GM12873 (cell line): ENCODE data around the gene PIWIL1.

ENCODE experiments used
- TF ChIP-seq, protein P1 (sequence below): IDR thresholded peaks from 2 replicates; pipeline ENCODE4 v1.5.1; 2012; ENCODE audit warnings: low read depth, mild to moderate bottlenecking, moderate library complexity, low read length, control low read depth; ENCODE audit not compliant: insufficient read depth; ENCODE audit errors: missing control alignments

PIWIL1 gene

DNA sequence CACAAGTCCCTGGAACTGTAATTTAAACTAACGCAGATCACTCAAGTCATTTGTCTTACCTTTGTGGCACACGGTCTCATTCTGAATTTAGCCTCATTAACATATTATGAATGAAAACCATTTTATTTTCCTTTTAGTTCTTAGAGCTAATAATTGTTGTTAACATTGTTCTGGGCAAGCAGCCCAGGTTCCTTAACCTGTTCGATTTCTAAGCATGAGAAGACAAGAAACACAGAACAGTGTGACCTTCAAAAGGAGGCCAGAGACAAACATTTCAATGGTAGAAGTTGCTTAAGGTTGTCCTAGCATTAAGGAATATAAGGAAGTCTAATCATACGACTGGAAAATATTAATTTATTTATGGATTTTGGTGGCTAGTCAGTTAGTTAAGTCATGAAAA, 35.2 kb downstream of the PIWIL1 start:
- TF ChIP-seq, protein P1, sequence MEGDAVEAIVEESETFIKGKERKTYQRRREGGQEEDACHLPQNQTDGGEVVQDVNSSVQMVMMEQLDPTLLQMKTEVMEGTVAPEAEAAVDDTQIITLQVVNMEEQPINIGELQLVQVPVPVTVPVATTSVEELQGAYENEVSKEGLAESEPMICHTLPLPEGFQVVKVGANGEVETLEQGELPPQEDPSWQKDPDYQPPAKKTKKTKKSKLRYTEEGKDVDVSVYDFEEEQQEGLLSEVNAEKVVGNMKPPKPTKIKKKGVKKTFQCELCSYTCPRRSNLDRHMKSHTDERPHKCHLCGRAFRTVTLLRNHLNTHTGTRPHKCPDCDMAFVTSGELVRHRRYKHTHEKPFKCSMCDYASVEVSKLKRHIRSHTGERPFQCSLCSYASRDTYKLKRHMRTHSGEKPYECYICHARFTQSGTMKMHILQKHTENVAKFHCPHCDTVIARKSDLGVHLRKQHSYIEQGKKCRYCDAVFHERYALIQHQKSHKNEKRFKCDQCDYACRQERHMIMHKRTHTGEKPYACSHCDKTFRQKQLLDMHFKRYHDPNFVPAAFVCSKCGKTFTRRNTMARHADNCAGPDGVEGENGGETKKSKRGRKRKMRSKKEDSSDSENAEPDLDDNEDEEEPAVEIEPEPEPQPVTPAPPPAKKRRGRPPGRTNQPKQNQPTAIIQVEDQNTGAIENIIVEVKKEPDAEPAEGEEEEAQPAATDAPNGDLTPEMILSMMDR, result no peak

DNA sequence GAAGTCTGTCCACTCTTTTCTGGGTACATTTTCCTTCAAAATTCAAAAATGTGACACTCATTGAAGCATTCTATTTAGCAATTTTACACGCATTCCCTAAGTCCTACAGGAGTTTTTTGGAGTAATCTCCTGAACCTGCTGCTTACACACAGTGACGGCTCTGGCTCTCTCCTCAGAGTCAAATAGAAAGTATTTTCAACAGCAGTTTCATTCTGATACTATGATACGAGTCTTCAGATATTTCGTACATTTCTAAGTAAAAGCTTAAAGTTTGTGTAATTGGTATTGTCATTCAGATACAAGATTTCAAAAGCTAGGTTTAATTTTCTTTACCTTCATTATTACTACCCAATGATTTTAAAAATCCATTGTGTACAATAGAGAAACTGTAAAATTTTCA, 36.4 kb downstream of the PIWIL1 start:
- TF ChIP-seq, protein P1, result no peak

DNA sequence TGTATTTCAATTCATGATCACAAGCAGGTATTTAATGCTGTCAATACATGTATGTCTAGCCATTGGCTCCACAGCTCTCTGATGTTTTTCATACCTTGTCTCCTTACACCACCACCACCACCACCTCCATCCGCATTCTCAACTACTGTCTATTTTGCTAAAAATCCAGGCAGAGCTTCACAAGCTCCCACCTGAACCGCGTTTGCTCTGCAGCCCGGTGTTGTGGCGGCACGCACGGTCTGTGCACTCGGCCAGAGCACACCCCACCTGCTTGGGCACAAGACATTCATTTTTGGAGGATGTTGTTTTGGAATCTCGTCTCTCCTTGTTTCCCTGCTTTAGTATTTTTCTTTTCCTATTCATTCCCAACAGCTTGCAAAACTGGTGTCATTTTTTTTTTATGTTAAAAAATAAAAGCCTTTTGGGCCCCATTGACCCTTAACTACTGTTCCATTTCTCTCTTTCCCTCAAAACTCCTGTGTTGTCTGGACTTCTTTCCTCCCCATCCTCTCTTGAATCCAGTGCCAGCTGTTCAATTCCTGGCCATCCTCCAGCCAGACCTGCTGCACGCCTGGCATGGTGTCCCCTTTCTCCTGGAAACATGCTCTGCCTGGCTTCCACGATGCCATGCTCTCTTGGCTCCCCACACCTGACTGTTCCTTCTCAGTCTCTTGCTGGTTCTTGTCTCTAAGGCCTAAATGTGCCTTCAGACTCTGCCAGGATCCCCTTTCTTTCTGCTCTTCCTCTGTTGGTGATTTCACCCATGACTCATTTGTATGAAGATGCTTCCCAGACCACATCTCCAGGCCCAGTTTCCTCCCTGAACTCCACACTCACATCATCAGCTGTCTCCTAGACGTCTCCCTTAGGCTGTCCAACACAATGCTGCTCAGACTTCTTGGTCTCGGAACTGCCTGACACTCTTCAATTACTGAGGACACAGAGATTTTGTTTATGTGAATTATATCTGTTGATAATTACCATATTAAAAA, 37.9 kb downstream of the PIWIL1 start:
- TF ChIP-seq, protein P1, result no peak

DNA sequence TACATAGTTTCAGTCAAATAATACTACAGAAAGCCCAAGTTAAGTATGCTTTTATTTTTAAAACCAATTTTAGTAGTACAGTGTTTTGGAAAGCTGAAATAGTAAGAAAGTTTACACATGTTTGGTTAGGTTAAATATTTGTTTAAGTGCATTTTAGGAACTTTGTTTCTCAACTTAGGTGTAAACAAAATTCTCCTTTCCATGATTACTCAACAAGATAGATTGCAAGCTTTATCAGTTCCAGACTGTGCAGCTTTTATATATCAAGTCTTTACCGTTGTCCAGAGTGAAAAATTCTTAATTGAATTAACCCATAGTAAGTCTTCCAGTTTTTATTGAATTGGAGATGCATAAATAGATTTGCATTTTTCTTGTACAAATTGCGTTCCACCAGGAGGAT, 45.1 kb downstream of the PIWIL1 start:
- TF ChIP-seq, protein P1, result no peak

DNA sequence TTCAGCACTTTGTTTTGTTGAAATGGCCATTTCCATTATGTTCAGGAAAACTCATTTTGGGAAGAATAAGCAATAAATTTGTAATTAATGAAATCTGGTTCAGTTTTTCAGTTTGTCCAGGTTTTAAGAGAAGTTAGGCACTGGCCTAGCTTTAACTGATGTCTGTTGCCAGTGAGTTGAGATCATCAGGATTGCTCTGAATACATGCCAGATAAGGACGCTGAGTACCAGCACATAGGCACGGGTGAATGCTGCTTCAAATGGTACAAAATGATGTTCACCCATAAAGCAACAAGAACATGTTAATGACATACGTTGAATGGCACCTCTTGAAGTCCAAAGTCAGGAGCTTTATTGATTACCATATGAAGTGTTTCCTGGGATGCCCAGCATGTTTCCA, 46.5 kb downstream of the PIWIL1 start:
- TF ChIP-seq, protein P1, result no peak

DNA sequence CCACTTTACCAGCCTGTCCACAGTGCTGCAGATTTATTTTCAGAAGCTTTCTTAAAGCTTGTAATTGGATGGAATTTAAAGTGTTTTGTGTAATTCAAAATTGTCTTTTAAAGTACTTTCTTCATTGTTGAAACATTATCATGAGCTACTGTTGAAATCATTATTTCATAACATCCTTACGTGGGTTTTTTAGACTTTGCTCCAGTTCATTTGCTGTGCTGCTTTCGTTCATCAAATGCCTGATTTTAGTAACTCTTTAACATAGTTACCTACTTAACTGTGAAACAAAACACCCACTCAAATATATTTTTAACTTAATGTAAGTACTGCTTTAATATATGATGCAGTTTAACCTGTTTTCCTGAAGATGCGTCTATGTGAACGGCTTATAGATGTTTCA, 47.5 kb downstream of the PIWIL1 start:
- TF ChIP-seq, protein P1, result no peak

DNA sequence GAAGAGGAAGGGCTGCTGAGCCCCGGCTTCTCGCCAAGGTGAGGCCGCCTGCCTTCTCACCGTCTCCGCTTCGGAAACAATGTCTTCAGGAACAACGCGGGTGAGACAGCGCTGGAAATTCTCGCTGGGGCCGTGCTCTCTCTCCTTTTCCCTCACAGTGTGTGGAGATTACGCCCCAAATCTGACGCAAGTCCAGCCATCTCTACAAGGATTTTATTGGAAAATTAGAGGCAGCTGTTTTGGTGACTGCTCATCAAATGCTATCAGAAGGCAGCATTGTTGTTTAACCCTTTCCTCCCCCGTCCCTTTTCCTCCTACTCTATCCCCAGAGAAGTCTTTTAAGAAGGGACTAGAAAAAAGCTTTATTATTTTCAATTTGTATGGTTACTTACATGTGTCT, 53.5 kb downstream of the PIWIL1 start:
- TF ChIP-seq, protein P1, result no peak
